ENCODE results near the gene UBASH3B.

DNA sequence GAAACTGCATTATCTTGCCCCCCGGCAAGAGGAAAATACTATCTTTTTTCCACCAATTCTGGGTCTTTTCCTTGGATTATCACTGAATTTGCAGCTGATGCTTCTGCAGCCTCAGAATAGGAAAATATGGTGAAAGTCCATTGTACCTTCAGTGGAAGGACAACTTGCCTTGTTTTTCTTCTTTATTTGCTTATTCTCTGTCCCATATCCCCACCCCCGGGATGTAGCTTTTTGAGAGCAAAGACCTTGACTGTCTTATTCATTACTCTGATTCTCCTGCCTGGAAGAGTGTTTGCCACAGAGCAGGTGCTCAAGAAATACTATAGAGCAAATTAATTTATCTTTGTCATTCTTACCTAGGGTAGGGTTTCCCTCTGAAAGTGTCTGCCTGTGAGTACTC, 29.5 kb downstream of the UBASH3B start:
- TF ChIP-seq CTCF (IDR thresholded peaks at IDR 0.05; ENCODE audit: low read depth, low read length) (no peak), EZH2phosphoT487 (IDR thresholded peaks at IDR 0.05; ENCODE audit: low read depth) (no peak)
